ENCODE results near the gene TXNDC16.

TXNDC16 gene

DNA sequence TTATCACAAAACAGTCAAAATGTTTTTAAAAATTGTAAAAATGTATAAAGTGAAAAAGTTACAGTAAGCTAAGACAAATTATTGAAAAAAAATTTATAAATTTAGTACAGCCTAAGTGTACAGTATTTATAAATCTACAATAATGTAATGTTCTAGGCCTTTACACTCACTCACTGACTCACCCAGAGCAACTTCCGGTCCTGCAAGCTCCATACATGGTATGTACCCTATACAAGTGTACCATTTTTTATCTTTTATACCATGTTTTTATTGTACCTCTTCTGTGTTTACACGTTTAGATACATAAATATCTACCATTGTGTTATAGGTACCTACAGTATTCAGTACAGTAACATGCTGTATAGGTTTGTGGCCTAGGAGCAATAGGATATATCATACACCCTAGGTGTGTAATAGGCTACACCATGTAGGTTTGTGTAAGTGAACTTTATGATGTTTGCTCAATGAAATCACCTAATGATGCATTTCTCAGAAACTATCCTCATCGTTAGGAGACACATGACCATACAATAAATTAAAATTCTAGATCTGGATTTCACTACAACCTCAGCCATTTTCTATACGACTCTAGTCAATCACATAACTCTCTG is 66.8 kb downstream of the TXNDC16 start (continued):
- TF ChIP-seq, protein P1, sequence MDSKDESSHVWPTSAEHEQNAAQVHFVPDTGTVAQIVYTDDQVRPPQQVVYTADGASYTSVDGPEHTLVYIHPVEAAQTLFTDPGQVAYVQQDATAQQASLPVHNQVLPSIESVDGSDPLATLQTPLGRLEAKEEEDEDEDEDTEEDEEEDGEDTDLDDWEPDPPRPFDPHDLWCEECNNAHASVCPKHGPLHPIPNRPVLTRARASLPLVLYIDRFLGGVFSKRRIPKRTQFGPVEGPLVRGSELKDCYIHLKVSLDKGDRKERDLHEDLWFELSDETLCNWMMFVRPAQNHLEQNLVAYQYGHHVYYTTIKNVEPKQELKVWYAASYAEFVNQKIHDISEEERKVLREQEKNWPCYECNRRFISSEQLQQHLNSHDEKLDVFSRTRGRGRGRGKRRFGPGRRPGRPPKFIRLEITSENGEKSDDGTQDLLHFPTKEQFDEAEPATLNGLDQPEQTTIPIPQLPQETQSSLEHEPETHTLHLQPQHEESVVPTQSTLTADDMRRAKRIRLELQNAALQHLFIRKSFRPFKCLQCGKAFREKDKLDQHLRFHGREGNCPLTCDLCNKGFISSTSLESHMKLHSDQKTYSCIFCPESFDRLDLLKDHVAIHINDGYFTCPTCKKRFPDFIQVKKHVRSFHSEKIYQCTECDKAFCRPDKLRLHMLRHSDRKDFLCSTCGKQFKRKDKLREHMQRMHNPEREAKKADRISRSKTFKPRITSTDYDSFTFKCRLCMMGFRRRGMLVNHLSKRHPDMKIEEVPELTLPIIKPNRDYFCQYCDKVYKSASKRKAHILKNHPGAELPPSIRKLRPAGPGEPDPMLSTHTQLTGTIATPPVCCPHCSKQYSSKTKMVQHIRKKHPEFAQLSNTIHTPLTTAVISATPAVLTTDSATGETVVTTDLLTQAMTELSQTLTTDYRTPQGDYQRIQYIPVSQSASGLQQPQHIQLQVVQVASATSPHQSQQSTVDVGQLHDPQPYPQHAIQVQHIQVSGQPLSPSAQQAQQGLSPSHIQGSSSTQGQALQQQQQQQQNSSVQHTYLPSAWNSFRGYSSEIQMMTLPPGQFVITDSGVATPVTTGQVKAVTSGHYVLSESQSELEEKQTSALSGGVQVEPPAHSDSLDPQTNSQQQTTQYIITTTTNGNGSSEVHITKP (tag by site-specific recombination; IDR thresholded peaks at IDR 0.05), result no peak
- no peak for TF ChIP-seq ZNF473 (tag by site-specific recombination; IDR thresholded peaks at IDR 0.05)
- no peak for TF ChIP-seq ZNF138 (tag by site-specific recombination; IDR thresholded peaks at IDR 0.05; ENCODE audit: borderline replicate concordance)
- TF ChIP-seq, protein P2, sequence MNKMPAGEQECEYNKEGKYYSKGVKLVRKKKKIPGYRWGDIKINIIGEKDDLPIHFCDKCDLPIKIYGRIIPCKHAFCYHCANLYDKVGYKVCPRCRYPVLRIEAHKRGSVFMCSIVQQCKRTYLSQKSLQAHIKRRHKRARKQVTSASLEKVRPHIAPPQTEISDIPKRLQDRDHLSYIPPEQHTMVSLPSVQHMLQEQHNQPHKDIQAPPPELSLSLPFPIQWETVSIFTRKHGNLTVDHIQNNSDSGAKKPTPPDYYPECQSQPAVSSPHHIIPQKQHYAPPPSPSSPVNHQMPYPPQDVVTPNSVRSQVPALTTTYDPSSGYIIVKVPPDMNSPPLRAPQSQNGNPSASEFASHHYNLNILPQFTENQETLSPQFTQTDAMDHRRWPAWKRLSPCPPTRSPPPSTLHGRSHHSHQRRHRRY (tag by site-specific recombination; IDR thresholded peaks at IDR 0.05), result no peak
- TF ChIP-seq ZNF658 (tag by site-specific recombination; IDR thresholded peaks at IDR 0.05), result no peak

DNA sequence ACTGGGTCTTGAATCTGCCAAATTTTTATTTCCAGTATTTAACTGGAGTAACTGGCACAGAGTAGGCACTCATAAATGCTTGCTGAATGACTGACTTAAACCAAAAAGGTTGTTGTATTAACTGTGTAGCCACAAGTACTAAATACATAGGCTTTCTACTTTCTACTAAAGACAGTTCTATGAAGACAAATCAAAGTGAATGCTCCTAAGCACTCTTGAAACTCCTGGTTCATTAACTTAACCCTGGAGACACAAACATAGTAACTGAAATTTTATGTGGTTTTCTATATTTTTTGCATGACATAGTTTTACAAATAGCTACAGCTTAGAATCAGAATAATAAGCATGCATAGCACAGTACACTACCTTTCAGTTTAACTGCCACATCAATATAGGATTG is 70.4 kb downstream of the TXNDC16 start:
- CTCF ChIA-PET, result no interaction called here

DNA sequence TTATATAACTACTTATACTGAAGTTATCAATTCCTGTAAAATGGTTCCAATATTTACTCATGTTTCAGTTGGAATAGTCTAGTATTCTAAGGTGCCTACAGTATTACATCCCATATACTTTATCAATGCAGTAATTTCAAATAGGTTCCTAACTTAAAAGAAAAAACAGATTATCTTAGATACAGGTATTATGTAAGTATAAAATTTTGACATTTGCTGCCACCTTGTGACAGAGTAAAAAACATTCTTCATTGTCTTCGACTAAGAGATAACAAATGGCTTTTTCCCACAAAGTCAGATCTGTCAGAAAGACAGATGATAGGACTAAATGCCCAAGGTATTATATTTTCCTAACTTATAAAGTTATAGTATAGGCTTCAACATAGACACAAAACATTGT is 78.7 kb downstream of the TXNDC16 start:
- TF ChIP-seq, protein P1 (tag by site-specific recombination; IDR thresholded peaks at IDR 0.05), result no peak
- peak; percentile 42 for TF ChIP-seq ZNF654 (tag by site-specific recombination; IDR thresholded peaks at IDR 0.05; ENCODE audit: low read depth)
- no peak overlapping the region for H3K4me3 ChIP-seq (ENCODE audit: low read depth, low read length)
- H3K9me3 ChIP-seq (ENCODE audit: control insufficient read depth, insufficient read depth, low read depth, low read length), result no peaks in the 10 kb centered on the region
- POLR2A ChIA-PET, result no interaction called here
- H3K36me3 ChIP-seq (ENCODE audit: control insufficient read depth in 2 of 2, insufficient read depth in 1 of 2, low read length in 2 of 2), result peaks cover 7% of the 10 kb centered on the region in 2 experiments
- CTCF ChIA-PET, result interaction anchor here (0.9 kb wide), 1 partner anchor 173 kb away, joined by 4 read pairs; no protein-coding TSS in a partner anchor
- no peaks in the 10 kb centered on the region for H3K4me1 ChIP-seq (ENCODE audit: control insufficient read depth, insufficient read depth, low read length)
- no peak overlapping the region for H3K27ac ChIP-seq (ENCODE audit: extremely low read depth, low read depth, low read length)

More for the DNA sequence above, 70.4 kb downstream of the TXNDC16 start:
- TF ChIP-seq, protein P3, sequence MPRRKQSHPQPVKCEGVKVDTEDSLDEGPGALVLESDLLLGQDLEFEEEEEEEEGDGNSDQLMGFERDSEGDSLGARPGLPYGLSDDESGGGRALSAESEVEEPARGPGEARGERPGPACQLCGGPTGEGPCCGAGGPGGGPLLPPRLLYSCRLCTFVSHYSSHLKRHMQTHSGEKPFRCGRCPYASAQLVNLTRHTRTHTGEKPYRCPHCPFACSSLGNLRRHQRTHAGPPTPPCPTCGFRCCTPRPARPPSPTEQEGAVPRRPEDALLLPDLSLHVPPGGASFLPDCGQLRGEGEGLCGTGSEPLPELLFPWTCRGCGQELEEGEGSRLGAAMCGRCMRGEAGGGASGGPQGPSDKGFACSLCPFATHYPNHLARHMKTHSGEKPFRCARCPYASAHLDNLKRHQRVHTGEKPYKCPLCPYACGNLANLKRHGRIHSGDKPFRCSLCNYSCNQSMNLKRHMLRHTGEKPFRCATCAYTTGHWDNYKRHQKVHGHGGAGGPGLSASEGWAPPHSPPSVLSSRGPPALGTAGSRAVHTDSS (tag by site-specific recombination; IDR thresholded peaks at IDR 0.05), result no peak
- TF ChIP-seq ZNF2 (tag by site-specific recombination; IDR thresholded peaks at IDR 0.05) (no peak), ZNF132 (tag by site-specific recombination; IDR thresholded peaks at IDR 0.05; ENCODE audit: borderline replicate concordance) (no peak), ZNF175 (tag by site-specific recombination; IDR thresholded peaks at IDR 0.05) (no peak), ZNF48 (tag by site-specific recombination; IDR thresholded peaks at IDR 0.05) (no peak), KLF10 (tag by site-specific recombination; IDR thresholded peaks at IDR 0.05) (no peak), ZFP3 (tag by site-specific recombination; IDR thresholded peaks at IDR 0.05; ENCODE audit: low read depth) (no peak), ZNF350 (tag by site-specific recombination; IDR thresholded peaks at IDR 0.05) (no peak)
- TF ChIP-seq, protein P4, sequence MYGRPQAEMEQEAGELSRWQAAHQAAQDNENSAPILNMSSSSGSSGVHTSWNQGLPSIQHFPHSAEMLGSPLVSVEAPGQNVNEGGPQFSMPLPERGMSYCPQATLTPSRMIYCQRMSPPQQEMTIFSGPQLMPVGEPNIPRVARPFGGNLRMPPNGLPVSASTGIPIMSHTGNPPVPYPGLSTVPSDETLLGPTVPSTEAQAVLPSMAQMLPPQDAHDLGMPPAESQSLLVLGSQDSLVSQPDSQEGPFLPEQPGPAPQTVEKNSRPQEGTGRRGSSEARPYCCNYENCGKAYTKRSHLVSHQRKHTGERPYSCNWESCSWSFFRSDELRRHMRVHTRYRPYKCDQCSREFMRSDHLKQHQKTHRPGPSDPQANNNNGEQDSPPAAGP (tag by site-specific recombination; IDR thresholded peaks at IDR 0.05), result no peak
- H3K36me3 ChIP-seq (ENCODE audit: control insufficient read depth in 2 of 2, insufficient read depth in 1 of 2, low read length in 2 of 2), result peaks cover 0 to 23% of the 10 kb centered on the region in 2 experiments; a peak in 2 of 3 replicates
- no peaks in the 10 kb centered on the region for H3K4me1 ChIP-seq (ENCODE audit: control insufficient read depth, insufficient read depth, low read length)
- no peak overlapping the region for H3K4me3 ChIP-seq (ENCODE audit: low read depth, low read length)
- no peak overlapping the region for H3K27ac ChIP-seq (ENCODE audit: extremely low read depth, low read depth, low read length)
- POLR2A ChIA-PET, result no interaction called here
- H3K9me3 ChIP-seq (ENCODE audit: control insufficient read depth, insufficient read depth, low read depth, low read length), result no peaks in the 10 kb centered on the region

Measured in HEK293 (cell line).